Right atrium auricular region (tissue), 2 donors: ENCODE data around the gene OSBPL2. TPM values are rescaled to one million over a fixed set of nuclear protein-coding genes. Genes with fewer than 3 reads are reported as not detected.

Experiments
- DNase-seq: peaks from one replicate; pipeline ENCODE4 v3.0.0-alpha.2; 2019; ENCODE audit warnings: low spot score
- H3K27ac ChIP-seq, 2 donors: fragments of 200-600 bp; sonication (generic); 1 replicate in 1 of 2; 2 replicates in 1 of 2; pipeline ENCODE4 v1.5.1; 2016 to 2019
- H3K27me3 ChIP-seq, 2 donors: fragments of 200-600 bp; sonication (generic); one replicate each; pipeline versions ENCODE4 v1.5.1 to v1.6.0; 2017 to 2019
- H3K36me3 ChIP-seq: fragments of 200-600 bp; sonication (generic); one replicate; pipeline ENCODE4 v1.5.1; 2016
- H3K4me1 ChIP-seq, 2 donors: fragments of 200-600 bp; sonication (generic); one replicate each; pipeline versions ENCODE4 v1.5.1 to v1.6.0; 2017 to 2019
- H3K4me3 ChIP-seq, 2 donors: fragments of 200-600 bp; sonication (generic); 1 replicate in 1 of 2; 2 replicates in 1 of 2; pipeline ENCODE4 v1.5.1; 2017 to 2019; ENCODE audit warnings: mild to moderate bottlenecking in 1 of 2, moderate library complexity in 1 of 2
- H3K9me3 ChIP-seq, 2 donors: fragments of 200-600 bp; sonication (generic); one replicate each; pipeline ENCODE4 v1.5.1; 2019
- total RNA-seq, 2 donors: library from RNA; depleted of rRNA; stranded (reverse); fragments of >200 nt; gene quantifications; one replicate each; pipeline ENCODE4 v1.1.0, GENCODE V29; 2016
- TF ChIP-seq, protein P1 (sequence below), 2 donors: fragments of 200-600 bp; sonication (generic); IDR thresholded peaks; one replicate each; pipeline ENCODE4 v1.5.1; 2019; ENCODE audit warnings: antibody characterized with exemption in 2 of 2

The OSBPL2 gene
- total RNA-seq = 10 to 100 TPM; 27.2 to 29.6 TPM

DNA sequence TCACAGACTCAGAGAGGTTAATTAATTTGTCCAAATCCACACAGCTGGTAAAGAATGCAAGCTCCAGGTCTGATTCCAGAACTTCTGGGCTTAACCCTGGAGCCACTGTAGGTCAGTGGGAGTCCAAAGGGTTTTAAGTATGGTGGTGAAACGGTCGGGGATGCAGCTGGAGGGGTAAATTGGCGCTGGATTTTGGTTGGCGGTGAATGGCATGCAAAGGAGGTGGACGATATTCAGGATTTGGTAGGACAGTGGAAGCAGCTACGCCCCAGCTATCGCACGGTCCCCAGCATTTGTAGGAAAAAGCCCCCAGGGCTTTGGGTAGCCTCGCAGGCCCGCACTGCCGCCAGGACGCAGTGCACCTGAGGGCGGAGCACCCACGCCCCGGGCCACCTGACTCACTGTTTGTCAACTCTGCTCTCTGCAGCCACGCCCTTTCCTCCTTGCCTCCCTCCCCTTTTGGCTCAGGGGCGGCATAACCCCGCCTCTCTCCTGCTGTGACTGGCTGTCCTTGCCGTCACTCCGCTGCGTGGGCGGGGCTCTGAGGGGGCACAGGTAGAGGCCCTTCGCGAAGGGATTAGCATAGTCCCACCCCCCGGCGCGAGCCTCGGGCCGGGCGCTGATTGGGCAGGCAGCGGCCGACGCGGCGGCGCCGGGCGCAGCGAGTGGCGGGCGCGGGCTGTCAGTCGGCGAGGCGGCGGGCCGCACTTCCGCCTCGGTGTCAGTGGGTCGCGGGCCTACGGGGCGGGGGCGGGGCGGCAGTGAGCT is at the start of gene OSBPL2:
Gene OSBPL2, plus strand, starts transcription at position 721 of the 768 bp plus-strand sequence. CDS start 17,664 bp downstream, outside the sequence.
- TF ChIP-seq, protein P1, sequence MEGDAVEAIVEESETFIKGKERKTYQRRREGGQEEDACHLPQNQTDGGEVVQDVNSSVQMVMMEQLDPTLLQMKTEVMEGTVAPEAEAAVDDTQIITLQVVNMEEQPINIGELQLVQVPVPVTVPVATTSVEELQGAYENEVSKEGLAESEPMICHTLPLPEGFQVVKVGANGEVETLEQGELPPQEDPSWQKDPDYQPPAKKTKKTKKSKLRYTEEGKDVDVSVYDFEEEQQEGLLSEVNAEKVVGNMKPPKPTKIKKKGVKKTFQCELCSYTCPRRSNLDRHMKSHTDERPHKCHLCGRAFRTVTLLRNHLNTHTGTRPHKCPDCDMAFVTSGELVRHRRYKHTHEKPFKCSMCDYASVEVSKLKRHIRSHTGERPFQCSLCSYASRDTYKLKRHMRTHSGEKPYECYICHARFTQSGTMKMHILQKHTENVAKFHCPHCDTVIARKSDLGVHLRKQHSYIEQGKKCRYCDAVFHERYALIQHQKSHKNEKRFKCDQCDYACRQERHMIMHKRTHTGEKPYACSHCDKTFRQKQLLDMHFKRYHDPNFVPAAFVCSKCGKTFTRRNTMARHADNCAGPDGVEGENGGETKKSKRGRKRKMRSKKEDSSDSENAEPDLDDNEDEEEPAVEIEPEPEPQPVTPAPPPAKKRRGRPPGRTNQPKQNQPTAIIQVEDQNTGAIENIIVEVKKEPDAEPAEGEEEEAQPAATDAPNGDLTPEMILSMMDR (IDR thresholded peaks at IDR 0.05) = no peak
- Histone ChIP-seq H3K4me1 (peaks cover 0 to 68% of the 10 kb centered on the region in 2 donors), H3K27me3 (no peaks in the 10 kb centered on the region), H3K4me3 (peak within 1 kb of the TSS; percentile 84 to 95), H3K9me3 (no peaks in the 10 kb centered on the region), H3K36me3 (no peaks in the 10 kb centered on the region), H3K27ac (peak within 1 kb of the TSS; percentile 92 to 93)
- peak; percentile 100 for DNase-seq

DNA sequence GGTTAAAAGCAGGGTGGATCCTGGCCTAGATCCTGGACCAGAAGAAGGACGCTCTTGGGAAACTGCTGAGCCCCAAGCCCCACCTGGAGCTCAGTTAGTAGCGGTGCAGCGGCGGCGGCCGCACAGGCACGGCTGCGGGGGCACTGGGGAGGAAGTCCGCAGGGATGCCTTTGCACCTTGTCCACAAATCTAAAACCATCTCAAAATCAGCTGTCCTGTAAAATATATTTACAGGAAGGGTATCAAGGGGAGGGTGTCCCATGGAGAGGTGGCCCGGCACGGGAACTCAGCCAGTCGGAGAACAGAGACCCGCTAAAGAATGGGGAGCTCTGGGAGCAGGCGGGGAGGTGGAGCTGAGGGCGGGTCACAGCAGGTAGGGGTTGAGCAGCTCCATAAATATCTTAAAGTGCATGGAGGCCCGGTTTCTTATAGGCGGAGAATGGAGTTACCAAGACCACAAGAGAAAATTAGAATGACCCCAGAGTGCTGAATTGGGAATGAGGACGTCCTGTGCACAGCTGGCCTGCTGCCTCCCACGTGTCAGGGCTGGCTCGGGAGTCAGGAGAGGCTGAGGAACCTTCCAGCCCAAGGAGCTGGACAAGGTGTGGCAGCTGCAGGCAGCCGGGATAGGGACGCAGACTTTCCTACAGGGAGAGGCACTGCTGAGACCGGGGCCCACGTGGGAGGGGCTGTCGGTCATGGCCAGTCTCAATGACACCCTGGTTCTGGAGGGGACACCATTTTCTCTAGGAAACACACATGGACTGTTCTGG is 47.5 kb upstream of the OSBPL2 start:
- no peak for DNase-seq
- H3K27me3 ChIP-seq = no peaks in the 10 kb centered on the region
- H3K36me3 ChIP-seq = peaks cover 24% of the 10 kb centered on the region
- H3K4me3 ChIP-seq = no peak overlapping the region
- H3K27ac ChIP-seq = no peak overlapping the region
- H3K9me3 ChIP-seq = no peaks in the 10 kb centered on the region
- peaks cover 0 to 21% of the 10 kb centered on the region in 2 donors for H3K4me1 ChIP-seq
- TF ChIP-seq, protein P1 (IDR thresholded peaks at IDR 0.05) = no peak

DNA sequence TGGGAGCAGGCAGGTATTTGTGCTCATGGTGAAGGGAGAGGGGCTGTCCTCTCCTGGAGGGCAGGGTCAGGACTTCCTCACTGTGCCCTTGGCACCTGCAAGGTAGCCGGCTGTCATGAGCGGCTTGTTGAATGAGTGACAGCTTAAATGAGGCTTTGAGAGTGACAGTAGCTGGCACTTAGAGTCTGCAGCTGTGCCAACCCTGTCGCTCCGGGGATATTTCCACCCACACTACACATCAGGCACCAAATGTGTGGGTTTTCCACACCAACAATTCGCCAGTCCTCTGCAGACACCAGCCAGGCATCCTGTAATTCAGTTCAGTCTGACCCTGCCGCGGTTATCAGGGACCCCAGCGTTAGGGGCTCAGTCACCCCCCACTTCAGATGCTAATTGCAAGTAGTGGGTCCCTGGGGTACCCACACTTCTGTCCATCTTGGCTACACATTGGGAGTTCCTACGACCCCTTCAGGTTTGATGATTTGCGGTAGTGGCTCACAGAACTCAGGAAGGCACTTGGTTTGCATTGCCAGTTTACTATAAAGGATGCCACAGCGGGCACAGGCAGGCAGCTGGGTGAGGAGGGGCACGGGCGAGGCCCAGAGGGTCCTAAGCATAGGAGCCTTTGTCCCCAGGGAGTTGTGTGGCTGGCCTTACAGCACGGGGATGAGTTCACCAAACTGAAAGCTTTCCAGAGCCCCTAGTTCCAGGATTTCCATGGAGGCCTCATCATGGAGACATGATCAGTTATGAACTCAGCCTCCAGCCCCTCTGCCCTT is 46.4 kb upstream of the OSBPL2 start:
- Histone ChIP-seq H3K27ac (no peak overlapping the region), H3K4me3 (no peak overlapping the region), H3K36me3 (peaks cover 24% of the 10 kb centered on the region), H3K9me3 (no peaks in the 10 kb centered on the region), H3K27me3 (no peaks in the 10 kb centered on the region), H3K4me1 (peaks cover 0 to 17% of the 10 kb centered on the region in 2 donors)
- DNase-seq = no peak
- TF ChIP-seq, protein P1 (IDR thresholded peaks at IDR 0.05) = no peak

DNA sequence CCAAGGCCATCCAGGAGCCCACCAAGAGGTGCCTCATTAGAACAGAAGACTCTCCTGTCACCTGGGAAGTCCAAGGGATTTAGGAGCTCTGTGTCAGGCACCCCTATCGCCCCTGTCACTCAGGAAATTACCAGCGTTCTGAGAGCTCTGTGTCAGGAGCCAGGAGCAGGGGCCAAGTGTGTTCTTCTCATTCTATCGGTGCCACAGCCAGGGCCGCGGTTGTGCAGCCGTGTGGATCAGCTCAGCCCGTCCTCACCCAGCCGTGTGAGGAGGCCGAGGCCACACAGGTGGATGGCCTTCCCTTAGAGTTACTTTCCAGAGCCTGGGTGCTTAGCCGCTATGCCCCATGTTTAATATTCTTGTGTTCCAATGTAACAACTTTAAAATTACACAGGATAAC is 45.7 kb upstream of the OSBPL2 start:
- Histone ChIP-seq H3K27me3 (no peaks in the 10 kb centered on the region), H3K4me3 (no peak overlapping the region), H3K27ac (no peak overlapping the region), H3K36me3 (peaks cover 30% of the 10 kb centered on the region), H3K4me1 (peaks cover 0 to 11% of the 10 kb centered on the region in 2 donors), H3K9me3 (no peaks in the 10 kb centered on the region)
- TF ChIP-seq, protein P1 (IDR thresholded peaks at IDR 0.05) = no peak
- no peak for DNase-seq

DNA sequence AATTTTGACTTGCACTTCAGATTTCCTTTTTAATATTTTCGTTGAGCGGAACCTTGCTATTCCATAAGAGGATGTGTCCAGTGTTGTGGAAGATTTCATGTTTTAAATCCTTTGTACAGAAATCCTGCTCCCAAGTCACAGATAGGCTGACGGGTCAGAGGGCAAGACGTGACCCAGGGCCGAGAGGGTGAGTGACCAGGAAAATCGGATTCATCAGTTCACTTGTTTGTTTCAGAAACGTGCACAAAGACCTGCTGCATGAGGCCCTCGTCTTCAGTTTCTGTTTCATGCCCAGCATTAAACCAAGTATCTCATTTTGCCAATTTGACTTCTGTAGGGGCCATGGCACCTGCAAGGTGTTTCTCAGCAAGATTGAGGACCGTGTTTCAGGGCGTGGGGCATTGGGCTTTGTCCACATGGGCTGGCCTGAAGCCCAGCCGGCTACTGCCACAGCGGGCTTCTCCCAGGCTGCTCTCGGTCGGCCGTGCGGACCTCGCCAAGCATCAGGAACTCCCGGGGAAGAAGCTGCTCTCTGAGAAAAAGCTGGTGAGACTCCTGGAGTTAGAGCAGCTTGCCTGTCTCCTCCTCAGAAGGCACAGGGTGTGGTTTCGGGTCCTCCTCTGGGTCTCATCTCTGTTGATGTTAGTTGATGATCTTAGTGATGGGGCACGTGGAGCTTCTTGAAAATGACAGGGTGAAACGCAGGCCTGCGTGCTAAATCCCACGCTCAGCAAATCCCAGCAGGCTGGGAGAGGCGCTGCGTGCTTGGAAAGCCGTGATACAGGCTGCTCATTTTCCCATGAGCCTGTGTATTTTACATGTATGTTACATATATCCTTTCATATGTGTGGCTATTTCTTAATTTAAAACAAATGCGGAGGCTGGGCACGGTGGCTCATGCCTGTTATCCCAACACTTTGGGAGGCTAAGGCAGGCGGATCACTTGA is 45.0 kb upstream of the OSBPL2 start:
- DNase-seq = no peak
- TF ChIP-seq, protein P1 (IDR thresholded peaks at IDR 0.05) = no peak
- H3K27ac ChIP-seq = no peak overlapping the region
- no peaks in the 10 kb centered on the region for H3K27me3 ChIP-seq
- H3K4me3 ChIP-seq = no peak overlapping the region
- H3K9me3 ChIP-seq = no peaks in the 10 kb centered on the region
- peaks cover 37% of the 10 kb centered on the region for H3K36me3 ChIP-seq
- H3K4me1 ChIP-seq = peaks cover 0 to 9% of the 10 kb centered on the region in 2 donors
